Adrenal gland (tissue), 5 donors: ENCODE data around the gene EPHA6.

Source experiments
- POLR2A ChIP-seq, 2 donors: fragments of 450-650 bp; IDR thresholded peaks; one replicate each; pipeline ENCODE4 v1.6.1; 2017; ENCODE audit warnings: antibody characterized with exemption in 2 of 2, mild to moderate bottlenecking in 2 of 2, moderate library complexity in 1 of 2
- TF ChIP-seq, protein P1 (sequence below), 6 experiments: fragments of 450-650 bp in 4 of 6; fragments of 200-600 bp in 2 of 6; sonication (generic) in 1 of 6; IDR thresholded peaks; 1 replicate in 5 of 6; 2 replicates in 1 of 6; pipeline versions ENCODE4 v1.5.1 to v1.8.0; 2016 to 2021; ENCODE audit warnings: antibody characterized with exemption in 6 of 6, mild to moderate bottlenecking in 2 of 6, moderate library complexity in 1 of 6
- donor health status: DM: no; HTN: no; CAD: no.

DNA sequence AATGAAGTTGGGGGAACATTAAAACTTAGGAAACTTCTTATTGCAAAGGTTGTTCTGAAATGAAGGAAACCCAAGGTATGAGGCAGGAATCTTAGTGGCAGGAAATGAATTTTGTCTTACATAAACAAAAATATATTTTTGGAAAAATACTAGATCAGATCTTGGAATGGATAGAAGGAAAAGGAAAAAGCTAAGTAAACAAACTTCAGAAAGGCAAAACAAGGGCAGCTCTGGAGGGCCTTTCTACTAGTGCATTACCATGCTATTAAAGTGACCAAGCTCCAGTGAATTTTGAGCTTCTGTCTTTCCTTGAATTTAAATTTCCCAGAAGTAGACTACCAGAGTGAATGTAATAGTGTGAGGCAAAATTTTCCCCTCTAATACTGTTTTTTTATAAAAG lies 963.8 kb downstream of the EPHA6 start:
- TF ChIP-seq, protein P1, sequence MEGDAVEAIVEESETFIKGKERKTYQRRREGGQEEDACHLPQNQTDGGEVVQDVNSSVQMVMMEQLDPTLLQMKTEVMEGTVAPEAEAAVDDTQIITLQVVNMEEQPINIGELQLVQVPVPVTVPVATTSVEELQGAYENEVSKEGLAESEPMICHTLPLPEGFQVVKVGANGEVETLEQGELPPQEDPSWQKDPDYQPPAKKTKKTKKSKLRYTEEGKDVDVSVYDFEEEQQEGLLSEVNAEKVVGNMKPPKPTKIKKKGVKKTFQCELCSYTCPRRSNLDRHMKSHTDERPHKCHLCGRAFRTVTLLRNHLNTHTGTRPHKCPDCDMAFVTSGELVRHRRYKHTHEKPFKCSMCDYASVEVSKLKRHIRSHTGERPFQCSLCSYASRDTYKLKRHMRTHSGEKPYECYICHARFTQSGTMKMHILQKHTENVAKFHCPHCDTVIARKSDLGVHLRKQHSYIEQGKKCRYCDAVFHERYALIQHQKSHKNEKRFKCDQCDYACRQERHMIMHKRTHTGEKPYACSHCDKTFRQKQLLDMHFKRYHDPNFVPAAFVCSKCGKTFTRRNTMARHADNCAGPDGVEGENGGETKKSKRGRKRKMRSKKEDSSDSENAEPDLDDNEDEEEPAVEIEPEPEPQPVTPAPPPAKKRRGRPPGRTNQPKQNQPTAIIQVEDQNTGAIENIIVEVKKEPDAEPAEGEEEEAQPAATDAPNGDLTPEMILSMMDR (IDR thresholded peaks at IDR 0.05): no peak
- TF ChIP-seq POLR2A (IDR thresholded peaks at IDR 0.05): no peak
